OCI-LY7 (cell line): ENCODE results near the gene SH3GL2.

Source experiments
- EZH2phosphoT487 ChIP-seq: fragments of 200-600 bp; sonication (generic); IDR thresholded peaks from 2 replicates; pipeline ENCODE4 v1.6.1; 2018; ENCODE audit warnings: low read depth, borderline replicate concordance, mild to moderate bottlenecking, mixed run types, antibody characterized with exemption, low read length, moderate library complexity, mixed read lengths
- TF ChIP-seq, protein P1 (sequence below): fragments of 200-600 bp; sonication (generic); conservative IDR thresholded peaks from 2 replicates; pipeline ENCODE4 v1.5.1; 2014; ENCODE audit warnings: mild to moderate bottlenecking, antibody characterized with exemption, low read length, moderate library complexity, mixed read lengths

DNA sequence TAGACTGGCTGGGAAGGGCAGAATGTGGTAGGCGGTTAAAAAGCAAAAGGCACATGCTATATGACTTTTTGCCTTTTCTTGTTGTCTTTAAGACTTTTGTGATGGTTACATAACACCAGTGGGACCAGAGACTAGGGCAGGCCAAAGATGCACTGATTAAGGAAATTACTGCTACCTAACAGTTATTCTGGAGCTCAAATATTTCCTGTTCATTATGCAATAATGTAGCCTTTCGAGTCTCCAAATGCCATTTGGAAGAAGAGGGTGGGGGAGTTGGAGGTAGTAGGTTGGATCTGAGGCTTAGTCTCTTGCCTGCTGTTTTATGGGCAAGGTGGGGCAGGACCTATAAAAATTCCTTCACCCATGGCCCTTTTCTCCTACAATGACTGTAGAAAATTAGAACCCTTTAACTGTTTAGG is 51.7 kb downstream of the SH3GL2 start:
- TF ChIP-seq, protein P1, sequence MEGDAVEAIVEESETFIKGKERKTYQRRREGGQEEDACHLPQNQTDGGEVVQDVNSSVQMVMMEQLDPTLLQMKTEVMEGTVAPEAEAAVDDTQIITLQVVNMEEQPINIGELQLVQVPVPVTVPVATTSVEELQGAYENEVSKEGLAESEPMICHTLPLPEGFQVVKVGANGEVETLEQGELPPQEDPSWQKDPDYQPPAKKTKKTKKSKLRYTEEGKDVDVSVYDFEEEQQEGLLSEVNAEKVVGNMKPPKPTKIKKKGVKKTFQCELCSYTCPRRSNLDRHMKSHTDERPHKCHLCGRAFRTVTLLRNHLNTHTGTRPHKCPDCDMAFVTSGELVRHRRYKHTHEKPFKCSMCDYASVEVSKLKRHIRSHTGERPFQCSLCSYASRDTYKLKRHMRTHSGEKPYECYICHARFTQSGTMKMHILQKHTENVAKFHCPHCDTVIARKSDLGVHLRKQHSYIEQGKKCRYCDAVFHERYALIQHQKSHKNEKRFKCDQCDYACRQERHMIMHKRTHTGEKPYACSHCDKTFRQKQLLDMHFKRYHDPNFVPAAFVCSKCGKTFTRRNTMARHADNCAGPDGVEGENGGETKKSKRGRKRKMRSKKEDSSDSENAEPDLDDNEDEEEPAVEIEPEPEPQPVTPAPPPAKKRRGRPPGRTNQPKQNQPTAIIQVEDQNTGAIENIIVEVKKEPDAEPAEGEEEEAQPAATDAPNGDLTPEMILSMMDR = no peak
- TF ChIP-seq EZH2phosphoT487 = no peak
